ENCODE data around the gene OLA1.

OLA1 gene

GRCh38 chr2:174281736-174282135 lies 33.4 kb upstream of the OLA1 start:
- TF ChIP-seq EP300 (IDR thresholded peaks at IDR 0.05; ENCODE audit: borderline replicate concordance) (no peak), RAD21 (IDR thresholded peaks at IDR 0.05; ENCODE audit: low read depth) (no peak), EGR1 (IDR thresholded peaks at IDR 0.05) (no peak), FOXM1 (IDR thresholded peaks at IDR 0.05; ENCODE audit: borderline replicate concordance, low read depth) (no peak), CREB1 (IDR thresholded peaks at IDR 0.05; ENCODE audit: low read depth) (no peak), MAX (IDR thresholded peaks at IDR 0.05) (no peak), TEAD4 (IDR thresholded peaks at IDR 0.05) (no peak), TCF12 (IDR thresholded peaks at IDR 0.05; ENCODE audit: low read depth) (no peak), USF1 (IDR thresholded peaks at IDR 0.05) (no peak), CEBPB (IDR thresholded peaks at IDR 0.05) (no peak), TAF1 (IDR thresholded peaks at IDR 0.05; ENCODE audit: low read depth) (no peak), NFIC (IDR thresholded peaks at IDR 0.05) (no peak)

GRCh38 chr2:174280596-174280995 lies 32.3 kb upstream of the OLA1 start:
- no peak for TF ChIP-seq MAX (IDR thresholded peaks at IDR 0.05)
- no peak for TF ChIP-seq CREB1 (IDR thresholded peaks at IDR 0.05; ENCODE audit: low read depth)
- no peak for TF ChIP-seq TCF12 (IDR thresholded peaks at IDR 0.05; ENCODE audit: low read depth)
- TF ChIP-seq EGR1 (IDR thresholded peaks at IDR 0.05) = no peak
- no peak for TF ChIP-seq NFIC (IDR thresholded peaks at IDR 0.05)
- TF ChIP-seq YY1 (IDR thresholded peaks at IDR 0.05; ENCODE audit: low read depth) = no peak
- TF ChIP-seq RAD21 (IDR thresholded peaks at IDR 0.05; ENCODE audit: low read depth) = no peak
- no peak for TF ChIP-seq REST (IDR thresholded peaks at IDR 0.05; ENCODE audit: low read depth)
- no peak for TF ChIP-seq TEAD4 (IDR thresholded peaks at IDR 0.05)
- no peak for TF ChIP-seq FOXM1 (IDR thresholded peaks at IDR 0.05; ENCODE audit: borderline replicate concordance, low read depth)
- no peak for TF ChIP-seq EP300 (IDR thresholded peaks at IDR 0.05; ENCODE audit: borderline replicate concordance)
- no peak for TF ChIP-seq TAF1 (IDR thresholded peaks at IDR 0.05; ENCODE audit: low read depth)
- no peak for TF ChIP-seq CEBPB (IDR thresholded peaks at IDR 0.05)
- TF ChIP-seq USF1 (IDR thresholded peaks at IDR 0.05) = no peak
- TF ChIP-seq ZBTB7A (IDR thresholded peaks at IDR 0.05; ENCODE audit: low read depth) = no peak

GRCh38 chr2:174266288-174266687 lies 18.0 kb upstream of the OLA1 start:
- no peak for TF ChIP-seq YY1 (IDR thresholded peaks at IDR 0.05; ENCODE audit: low read depth)
- TF ChIP-seq NFIC (IDR thresholded peaks at IDR 0.05) = no peak
- TF ChIP-seq MAX (IDR thresholded peaks at IDR 0.05) = no peak
- TF ChIP-seq EGR1 (IDR thresholded peaks at IDR 0.05) = no peak
- no peak for TF ChIP-seq FOXM1 (IDR thresholded peaks at IDR 0.05; ENCODE audit: borderline replicate concordance, low read depth)
- TF ChIP-seq USF1 (IDR thresholded peaks at IDR 0.05) = no peak
- TF ChIP-seq RAD21 (IDR thresholded peaks at IDR 0.05; ENCODE audit: low read depth) = no peak
- TF ChIP-seq TCF12 (IDR thresholded peaks at IDR 0.05; ENCODE audit: low read depth) = no peak
- TF ChIP-seq TEAD4 (IDR thresholded peaks at IDR 0.05) = no peak
- TF ChIP-seq TAF1 (IDR thresholded peaks at IDR 0.05; ENCODE audit: low read depth) = no peak
- TF ChIP-seq EP300 (IDR thresholded peaks at IDR 0.05; ENCODE audit: borderline replicate concordance) = no peak
- TF ChIP-seq CEBPB (IDR thresholded peaks at IDR 0.05) = no peak
- no peak for TF ChIP-seq CREB1 (IDR thresholded peaks at IDR 0.05; ENCODE audit: low read depth)
- TF ChIP-seq ZBTB7A (IDR thresholded peaks at IDR 0.05; ENCODE audit: low read depth) = no peak
- no peak for TF ChIP-seq REST (IDR thresholded peaks at IDR 0.05; ENCODE audit: low read depth)

- no peak for TF ChIP-seq MAX (IDR thresholded peaks at IDR 0.05)
- TF ChIP-seq USF1 (IDR thresholded peaks at IDR 0.05) = no peak
- no peak for TF ChIP-seq CREB1 (IDR thresholded peaks at IDR 0.05; ENCODE audit: low read depth)
- TF ChIP-seq REST (IDR thresholded peaks at IDR 0.05; ENCODE audit: low read depth) = no peak
- TF ChIP-seq NFIC (IDR thresholded peaks at IDR 0.05) = no peak
- no peak for TF ChIP-seq TEAD4 (IDR thresholded peaks at IDR 0.05)
- no peak for TF ChIP-seq TAF1 (IDR thresholded peaks at IDR 0.05; ENCODE audit: low read depth)
- no peak for TF ChIP-seq TCF12 (IDR thresholded peaks at IDR 0.05; ENCODE audit: low read depth)
- no peak for TF ChIP-seq CEBPB (IDR thresholded peaks at IDR 0.05)
- no peak for TF ChIP-seq EP300 (IDR thresholded peaks at IDR 0.05; ENCODE audit: borderline replicate concordance)
- TF ChIP-seq ZBTB7A (IDR thresholded peaks at IDR 0.05; ENCODE audit: low read depth) = no peak
- no peak for TF ChIP-seq FOXM1 (IDR thresholded peaks at IDR 0.05; ENCODE audit: borderline replicate concordance, low read depth)
- TF ChIP-seq EGR1 (IDR thresholded peaks at IDR 0.05) = no peak
- TF ChIP-seq RAD21 (IDR thresholded peaks at IDR 0.05; ENCODE audit: low read depth) = no peak
- TF ChIP-seq YY1 (IDR thresholded peaks at IDR 0.05; ENCODE audit: low read depth) = no peak
Observed at GRCh38 chr2:174263997-174264396, 15.7 kb upstream of the OLA1 start.
